CD4-positive, alpha-beta T cell treated with Interleukin-4 for 1 hour (primary cell): ENCODE measurements around the gene FUS.

Experiments
- DNase-seq, 2 donors: peaks; one replicate each; pipeline ENCODE4 v3.0.0-alpha.2; 2020 to 2022

FUS gene

GRCh38 chr16:31204871-31205666 lies 25.1 kb downstream of the FUS start:
- no peak for DNase-seq

GRCh38 chr16:31206776-31207175 lies 26.8 kb downstream of the FUS start:
- no peak for DNase-seq

- DNase-seq: no peak
Observed at GRCh38 chr16:31213342-31213741, 33.4 kb downstream of the FUS start.

GRCh38 chr16:31213877-31214707 lies 34.2 kb downstream of the FUS start, which contains the start of gene TRIM72:
Gene TRIM72 (plus strand): TSS chr16:31214119. CDS start chr16:31214739, 620 bp downstream.
- no peak for DNase-seq

GRCh38 chr16:31214708-31215286 lies 34.9 kb downstream of the FUS start:
- no peak for DNase-seq

- DNase-seq: peak in 1 of 2 donors; percentile 20
Observed at GRCh38 chr16:31215287-31216162, 35.6 kb downstream of the FUS start.

GRCh38 chr16:31216422-31217135 lies 36.6 kb downstream of the FUS start, which contains the start of gene PYDC1:
Gene PYDC1 (minus strand): TSS chr16:31217135. CDS start chr16:31217028, 107 bp downstream.
- DNase-seq: peak in 1 of 2 donors; percentile 17

GRCh38 chr16:31217136-31217530 lies 37.2 kb downstream of the FUS start:
- no peak for DNase-seq

- no peak for DNase-seq
Observed at GRCh38 chr16:31219154-31219741, 39.3 kb downstream of the FUS start.

GRCh38 chr16:31221357-31222160 lies 41.6 kb downstream of the FUS start:
- no peak for DNase-seq

GRCh38 chr16:31223044-31223443 lies 43.1 kb downstream of the FUS start:
- no peak for DNase-seq

- DNase-seq: no peak
Observed at GRCh38 chr16:31224092-31224955, 44.4 kb downstream of the FUS start.

GRCh38 chr16:31225193-31225592 lies 45.3 kb downstream of the FUS start:
- no peak for DNase-seq

GRCh38 chr16:31228206-31228605 lies 48.3 kb downstream of the FUS start:
- DNase-seq: no peak

GRCh38 chr16:31229501-31229900 lies 49.6 kb downstream of the FUS start:
- no peak for DNase-seq

GRCh38 chr16:31238041-31238440 lies 58.1 kb downstream of the FUS start:
- no peak for DNase-seq
